ENCODE results near the gene SRSF10.
"Not testable (repeated sequence)": the region's sequence is repeated elsewhere in the genome, so short reads cannot be mapped to it uniquely, and the experiment has no call there.

The SRSF10 gene

GRCh38 chr1:23997812-23998211 is 17.7 kb upstream of the SRSF10 start:
- no peak for DNase-seq (ENCODE audit: low read depth, low spot score)

- DNase-seq (ENCODE audit: low read depth, low spot score): no peak
Measured at GRCh38 chr1:23996700-23997229, 16.6 kb upstream of the SRSF10 start.

- DNase-seq (ENCODE audit: low read depth, low spot score): no peak
Measured at GRCh38 chr1:23995431-23995837, 15.3 kb upstream of the SRSF10 start.

- DNase-seq (ENCODE audit: low read depth, low spot score): not testable (repeated sequence)
Measured at GRCh38 chr1:23992011-23992410, 11.9 kb upstream of the SRSF10 start.

GRCh38 chr1:23989263-23989662 is 9.1 kb upstream of the SRSF10 start:
- DNase-seq (ENCODE audit: low read depth, low spot score): no peak

- not testable (repeated sequence) for DNase-seq (ENCODE audit: low read depth, low spot score)
Measured at GRCh38 chr1:23987038-23987437, 6.9 kb upstream of the SRSF10 start.

GRCh38 chr1:23984417-23985186 is 4.5 kb upstream of the SRSF10 start:
- DNase-seq (ENCODE audit: low read depth, low spot score): no peak

- DNase-seq (ENCODE audit: low read depth, low spot score): no peak
Measured at GRCh38 chr1:23980728-23981070, 572 bp upstream of the SRSF10 start.

GRCh38 chr1:23979387-23979880 is 693 bp downstream of the SRSF10 start:
- DNase-seq (ENCODE audit: low read depth, low spot score): no peak

GRCh38 chr1:23978805-23979204 is 1.3 kb downstream of the SRSF10 start:
- DNase-seq (ENCODE audit: low read depth, low spot score): no peak

- DNase-seq (ENCODE audit: low read depth, low spot score): no peak
Measured at GRCh38 chr1:23977854-23978191, 2.3 kb downstream of the SRSF10 start.

- DNase-seq (ENCODE audit: low read depth, low spot score): no peak
Measured at GRCh38 chr1:23977187-23977853, 2.8 kb downstream of the SRSF10 start.

GRCh38 chr1:23967871-23968270 is 12.3 kb downstream of the SRSF10 start:
- no peak for DNase-seq (ENCODE audit: low read depth, low spot score)

- no peak for DNase-seq (ENCODE audit: low read depth, low spot score)
Measured at GRCh38 chr1:23966973-23967493, 13.1 kb downstream of the SRSF10 start.

GRCh38 chr1:23964790-23965740 is 15.1 kb downstream of the SRSF10 start:
- DNase-seq (ENCODE audit: low read depth, low spot score): no peak

GRCh38 chr1:23964235-23964668 is 15.9 kb downstream of the SRSF10 start:
- DNase-seq (ENCODE audit: low read depth, low spot score): no peak

- no peak for DNase-seq (ENCODE audit: low read depth, low spot score)
Measured at GRCh38 chr1:23963617-23964234, 16.4 kb downstream of the SRSF10 start.

GRCh38 chr1:23960291-23961020 is 19.7 kb downstream of the SRSF10 start:
- DNase-seq (ENCODE audit: low read depth, low spot score): no peak

GRCh38 chr1:23959461-23960290 is 20.5 kb downstream of the SRSF10 start, which contains the start of gene PNRC2:
PNRC2 (plus strand) TSS chr1:23959828; CDS start chr1:23961458, 1,630 bp downstream.
- peak; percentile 84 for DNase-seq (ENCODE audit: low read depth, low spot score)

All from smooth muscle cell of the brain vasculature (primary cell).